LNCaP clone FGC (cell line): Measurements from ENCODE around the gene TNFSF11.

Experiments used
- DNase-seq: peaks from one replicate; pipeline ENCODE4 v3.0.0-alpha.2; 2011; ENCODE audit warnings: low read depth
- H3K4me3 ChIP-seq: 2 replicates; pipeline ENCODE4 v1.5.1; 2011; ENCODE audit warnings: mild to moderate bottlenecking, low read depth, low read length, control low read depth
- CTCF ChIP-seq: IDR thresholded peaks from 2 replicates; pipeline ENCODE4 v1.5.1; 2012; ENCODE audit warnings: mild to moderate bottlenecking; ENCODE audit not compliant: control insufficient read depth, insufficient read depth; ENCODE audit errors: extremely low read depth

Gene TNFSF11

GRCh38 chr13:42574011-42574410 is at the start of gene TNFSF11:
Gene TNFSF11 (plus strand): TSS chr13:42574152. CDS start chr13:42574304, 152 bp downstream.
- TF ChIP-seq CTCF = no peak
- DNase-seq = no peak
- H3K4me3 ChIP-seq = no peak within 1 kb of the TSS

GRCh38 chr13:42524487-42525034 is 49.4 kb upstream of the TNFSF11 start:
- no peak overlapping the region for H3K4me3 ChIP-seq
- TF ChIP-seq CTCF = no peak
- DNase-seq = no peak

GRCh38 chr13:42525035-42525504 is 48.9 kb upstream of the TNFSF11 start:
- no peak for DNase-seq
- TF ChIP-seq CTCF = no peak
- no peak overlapping the region for H3K4me3 ChIP-seq

GRCh38 chr13:42526276-42526675 is 47.7 kb upstream of the TNFSF11 start:
- DNase-seq = no peak
- TF ChIP-seq CTCF = no peak
- H3K4me3 ChIP-seq = no peak overlapping the region

GRCh38 chr13:42526804-42527203 is 47.1 kb upstream of the TNFSF11 start:
- H3K4me3 ChIP-seq = no peak overlapping the region
- TF ChIP-seq CTCF = no peak
- DNase-seq = no peak

GRCh38 chr13:42532561-42533335 is 41.2 kb upstream of the TNFSF11 start:
- no peak overlapping the region for H3K4me3 ChIP-seq
- peak; percentile 37 for DNase-seq
- TF ChIP-seq CTCF = no peak

GRCh38 chr13:42533336-42533591 is 40.7 kb upstream of the TNFSF11 start:
- DNase-seq = no peak
- TF ChIP-seq CTCF = no peak
- no peak overlapping the region for H3K4me3 ChIP-seq
